Measurements from ENCODE around the gene LCT. TPM values are rescaled to one million over a fixed set of nuclear protein-coding genes. Genes with fewer than 3 reads are reported as not detected.

LCT gene
- polyA plus RNA-seq, 1 of the 3 experiments (the other 2 are of a cell fraction), result not detected

DNA sequence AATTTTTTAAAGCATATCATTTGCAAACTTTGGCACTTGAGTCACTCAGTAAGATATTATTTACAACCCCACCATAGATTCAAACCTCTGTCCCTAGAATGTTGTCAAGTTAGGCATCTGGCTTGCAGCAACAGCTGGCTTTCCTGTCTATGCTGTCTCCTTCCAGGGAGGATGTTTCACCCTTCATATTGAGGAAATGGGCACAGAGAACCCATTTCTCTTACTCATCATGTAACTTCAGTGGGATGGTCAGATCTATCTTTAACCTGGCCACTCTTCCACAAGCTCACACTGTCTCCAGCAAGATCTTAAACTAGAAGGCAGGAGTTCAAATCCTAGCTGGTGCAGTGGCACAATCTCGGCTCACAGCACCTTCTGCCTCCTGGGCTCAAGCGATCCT, 15.8 kb downstream of the LCT start:
- Histone ChIP-seq H3K4me3 (ENCODE audit: low read depth in 2 of 2, low read length in 1 of 2) (no peak overlapping the region), H3K79me2 (ENCODE audit: insufficient read depth) (no peaks in the 10 kb centered on the region), H3K9me2 (no peaks in the 10 kb centered on the region), H3K27me3 (ENCODE audit: insufficient read depth) (no peaks in the 10 kb centered on the region), H3K36me3 (replicated peaks in 1 of 2; ENCODE audit: control insufficient read depth in 1 of 2, insufficient read depth in 2 of 2, low read length in 1 of 2) (no peaks in the 10 kb centered on the region), H4K20me1 (ENCODE audit: insufficient read depth) (no peaks in the 10 kb centered on the region), H3K4me2 (no peak overlapping the region), H3K4me1 (ENCODE audit: control insufficient read depth in 1 of 2, insufficient read depth in 2 of 2, low read depth in 1 of 2, low read length in 1 of 2) (peaks cover 0 to 4% of the 10 kb centered on the region in 2 experiments; a peak in 1 of 4 replicates), H2AFZ (ENCODE audit: low read depth) (no peak overlapping the region), H3K9ac (no peak overlapping the region), H3F3A (replicated peaks; ENCODE audit: insufficient read depth) (no peaks in the 10 kb centered on the region), H3K27ac (ENCODE audit: low read depth in 2 of 2, low read length in 1 of 2) (no peak overlapping the region), H3K9me3 (no peaks in the 10 kb centered on the region)
- no peak for DNase-seq
- ChIA-PET POLR2A (no interaction called here), CTCF (interaction anchor here (1.3 kb wide), 1 partner anchor 24 kb away, joined by 3 read pairs; no protein-coding TSS in a partner anchor)
- TF ChIP-seq, protein P1, sequence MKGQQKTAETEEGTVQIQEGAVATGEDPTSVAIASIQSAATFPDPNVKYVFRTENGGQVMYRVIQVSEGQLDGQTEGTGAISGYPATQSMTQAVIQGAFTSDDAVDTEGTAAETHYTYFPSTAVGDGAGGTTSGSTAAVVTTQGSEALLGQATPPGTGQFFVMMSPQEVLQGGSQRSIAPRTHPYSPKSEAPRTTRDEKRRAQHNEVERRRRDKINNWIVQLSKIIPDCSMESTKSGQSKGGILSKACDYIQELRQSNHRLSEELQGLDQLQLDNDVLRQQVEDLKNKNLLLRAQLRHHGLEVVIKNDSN (IDR thresholded peaks at IDR 0.05; ENCODE audit: borderline replicate concordance, low read depth), result no peak
- TF ChIP-seq FOXJ3 (CRISPR knock-in tag; IDR thresholded peaks at IDR 0.05), result no peak
- no peak for TF ChIP-seq TEAD4 (IDR thresholded peaks at IDR 0.05; ENCODE audit: borderline replicate concordance, insufficient read depth)
- TF ChIP-seq NRF1 (IDR thresholded peaks at IDR 0.05; ENCODE audit: low read depth, low read length), result no peak
- TF ChIP-seq EP300 (IDR thresholded peaks at IDR 0.05; ENCODE audit: borderline replicate concordance in 1 of 2, low read depth in 1 of 2, low read length in 1 of 2), result no peak
- TF ChIP-seq CHD2 (IDR thresholded peaks at IDR 0.05; ENCODE audit: low read length, partially characterized antibody), result no peak
- no peak for TF ChIP-seq JUND (IDR thresholded peaks at IDR 0.05)
- TF ChIP-seq RFX5 (IDR thresholded peaks at IDR 0.05; ENCODE audit: low read length), result no peak
- no peak for TF ChIP-seq ELF1 (IDR thresholded peaks at IDR 0.05)
- no peak for TF ChIP-seq FOXM1 (IDR thresholded peaks at IDR 0.05; ENCODE audit: low read depth)
- no peak for TF ChIP-seq RCOR1 (IDR thresholded peaks at IDR 0.05; ENCODE audit: low read length)
- WGBS (ENCODE audit: low lambda C conversion rate), result 61% methylated on average over 2 of the region's 2 CpGs

DNA sequence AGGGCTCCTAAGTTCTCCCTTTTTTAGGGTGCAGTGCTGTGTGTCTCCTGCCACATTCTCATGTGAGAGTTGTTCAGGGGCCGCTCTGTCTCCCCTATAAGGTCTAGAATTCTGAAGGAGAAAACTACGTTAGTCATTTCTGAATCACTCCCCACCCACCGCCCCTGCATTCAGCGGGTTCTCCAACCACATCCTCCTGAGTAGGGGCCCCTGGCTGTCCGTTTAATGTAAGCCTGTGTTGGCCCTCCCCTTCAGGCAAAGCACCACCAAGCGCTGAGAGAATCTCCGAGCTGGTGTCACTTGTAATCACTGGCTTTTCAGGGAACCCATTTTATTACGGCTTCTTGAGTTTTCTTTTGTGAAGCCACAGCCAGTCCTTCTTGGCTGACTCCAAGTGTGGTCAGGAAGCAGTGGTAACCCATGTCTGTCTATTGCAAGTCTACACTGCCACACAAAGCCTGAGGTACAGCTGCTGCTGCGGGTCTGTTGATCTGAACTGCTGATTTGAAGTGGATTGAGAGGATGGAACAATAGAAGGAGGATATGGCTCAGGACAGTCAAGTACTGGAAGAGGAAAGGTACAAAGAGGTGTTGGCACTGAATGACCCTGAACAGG, 16.9 kb downstream of the LCT start:
- POLR2A ChIA-PET, result no interaction called here

More for the DNA sequence above, 16.9 kb downstream of the LCT start:
- no peaks in the 10 kb centered on the region for H3K9me2 ChIP-seq
- no peak for DNase-seq
- H2AFZ ChIP-seq (ENCODE audit: low read depth), result no peak overlapping the region
- peaks cover 0 to 4% of the 10 kb centered on the region in 2 experiments; a peak in 1 of 4 replicates for H3K4me1 ChIP-seq (ENCODE audit: control insufficient read depth in 1 of 2, insufficient read depth in 2 of 2, low read depth in 1 of 2, low read length in 1 of 2)
- no peak overlapping the region for H3K4me3 ChIP-seq (ENCODE audit: low read depth in 2 of 2, low read length in 1 of 2)
- H3K27me3 ChIP-seq (ENCODE audit: insufficient read depth), result no peaks in the 10 kb centered on the region
- no peak overlapping the region for H3K4me2 ChIP-seq
- no peaks in the 10 kb centered on the region for H3K36me3 ChIP-seq (replicated peaks in 1 of 2; ENCODE audit: control insufficient read depth in 1 of 2, insufficient read depth in 2 of 2, low read length in 1 of 2)
- H3K9ac ChIP-seq, result no peak overlapping the region
- H3F3A ChIP-seq (replicated peaks; ENCODE audit: insufficient read depth), result no peaks in the 10 kb centered on the region
- CTCF ChIA-PET, result no interaction called here
- no peaks in the 10 kb centered on the region for H3K9me3 ChIP-seq
- no peaks in the 10 kb centered on the region for H4K20me1 ChIP-seq (ENCODE audit: insufficient read depth)
- TF ChIP-seq, protein P2, sequence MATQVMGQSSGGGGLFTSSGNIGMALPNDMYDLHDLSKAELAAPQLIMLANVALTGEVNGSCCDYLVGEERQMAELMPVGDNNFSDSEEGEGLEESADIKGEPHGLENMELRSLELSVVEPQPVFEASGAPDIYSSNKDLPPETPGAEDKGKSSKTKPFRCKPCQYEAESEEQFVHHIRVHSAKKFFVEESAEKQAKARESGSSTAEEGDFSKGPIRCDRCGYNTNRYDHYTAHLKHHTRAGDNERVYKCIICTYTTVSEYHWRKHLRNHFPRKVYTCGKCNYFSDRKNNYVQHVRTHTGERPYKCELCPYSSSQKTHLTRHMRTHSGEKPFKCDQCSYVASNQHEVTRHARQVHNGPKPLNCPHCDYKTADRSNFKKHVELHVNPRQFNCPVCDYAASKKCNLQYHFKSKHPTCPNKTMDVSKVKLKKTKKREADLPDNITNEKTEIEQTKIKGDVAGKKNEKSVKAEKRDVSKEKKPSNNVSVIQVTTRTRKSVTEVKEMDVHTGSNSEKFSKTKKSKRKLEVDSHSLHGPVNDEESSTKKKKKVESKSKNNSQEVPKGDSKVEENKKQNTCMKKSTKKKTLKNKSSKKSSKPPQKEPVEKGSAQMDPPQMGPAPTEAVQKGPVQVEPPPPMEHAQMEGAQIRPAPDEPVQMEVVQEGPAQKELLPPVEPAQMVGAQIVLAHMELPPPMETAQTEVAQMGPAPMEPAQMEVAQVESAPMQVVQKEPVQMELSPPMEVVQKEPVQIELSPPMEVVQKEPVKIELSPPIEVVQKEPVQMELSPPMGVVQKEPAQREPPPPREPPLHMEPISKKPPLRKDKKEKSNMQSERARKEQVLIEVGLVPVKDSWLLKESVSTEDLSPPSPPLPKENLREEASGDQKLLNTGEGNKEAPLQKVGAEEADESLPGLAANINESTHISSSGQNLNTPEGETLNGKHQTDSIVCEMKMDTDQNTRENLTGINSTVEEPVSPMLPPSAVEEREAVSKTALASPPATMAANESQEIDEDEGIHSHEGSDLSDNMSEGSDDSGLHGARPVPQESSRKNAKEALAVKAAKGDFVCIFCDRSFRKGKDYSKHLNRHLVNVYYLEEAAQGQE (IDR thresholded peaks at IDR 0.05; ENCODE audit: low read depth, low read length), result no peak
- no peak for TF ChIP-seq SMC3 (IDR thresholded peaks at IDR 0.05; ENCODE audit: low read depth, low read length)
- TF ChIP-seq TCF12 (IDR thresholded peaks at IDR 0.05), result no peak
- TF ChIP-seq NFIC (IDR thresholded peaks at IDR 0.05; ENCODE audit: borderline replicate concordance), result no peak
- no peak overlapping the region for H3K27ac ChIP-seq (ENCODE audit: low read depth in 2 of 2, low read length in 1 of 2)
- 56% methylated on average over 9 of the region's 9 CpGs for WGBS (ENCODE audit: low lambda C conversion rate)
- no peaks in the 10 kb centered on the region for H3K79me2 ChIP-seq (ENCODE audit: insufficient read depth)

Data from SK-N-SH (cell line).